K562 (cell line): ENCODE data around the gene MAPKAPK2. TPM values are rescaled to one million over a fixed set of nuclear protein-coding genes. Genes with fewer than 3 reads are reported as not detected.

Experiments
- BACH1 ChIP-seq: fragments of 200-800 bp; sonication (Bioruptor generic); IDR thresholded peaks from 2 replicates; pipeline ENCODE4 v1.6.1; 2016; ENCODE audit warnings: missing genetic modification characterization, missing compliant biosample characterization
- CEBPG ChIP-seq, 3 experiments: fragments of 200-800 bp in 1 of 3; sonication (Bioruptor generic) in 1 of 3; sonication (generic) in 1 of 3; formaldehyde crosslinking in 1 of 3; IDR thresholded peaks in 2 of 3; conservative IDR thresholded peaks in 1 of 3; 2 replicates each; pipeline versions ENCODE4 v1.6.1 to v1.8.0; 2016 to 2022; ENCODE audit warnings: missing compliant biosample characterization in 2 of 3, missing genetic modification characterization in 2 of 3, mild to moderate bottlenecking in 1 of 3, missing genetic modification reagents in 1 of 3
- DMBX1 ChIP-seq: fragments of 250-450 bp; sonication (Bioruptor Pico); IDR thresholded peaks from 2 replicates; pipeline ENCODE4 v1.8.0; 2022; ENCODE audit warnings: inconsistent platforms, mild to moderate bottlenecking, moderate library complexity, borderline replicate concordance
- ELF1 ChIP-seq: fragments of 200-800 bp; sonication (Bioruptor generic); IDR thresholded peaks from 2 replicates; pipeline ENCODE4 v1.6.1; 2016; ENCODE audit warnings: missing genetic modification characterization, missing compliant biosample characterization
- FIP1L1 ChIP-seq: fragments of 200-400 bp; formaldehyde crosslinking; IDR thresholded peaks from 2 replicates; pipeline ENCODE4 v1.6.1; 2018; ENCODE audit warnings: mild to moderate bottlenecking, low read depth, low read length; ENCODE audit not compliant: poor library complexity, severe bottlenecking
- FOS ChIP-seq: IDR thresholded peaks from 3 replicates; pipeline ENCODE4 v1.6.1; 2011; ENCODE audit not compliant: insufficient read length; ENCODE audit errors: extremely low read depth
- KAT7 ChIP-seq: sonication (generic); formaldehyde crosslinking; IDR thresholded peaks from 2 replicates; pipeline ENCODE4 v1.8.0; 2022; ENCODE audit warnings: missing genetic modification reagents, mild to moderate bottlenecking, borderline replicate concordance
- KDM1A ChIP-seq, 2 experiments: fragments of 450-650 bp; IDR thresholded peaks; 2 replicates each; pipeline ENCODE4 v1.6.1; 2016; ENCODE audit warnings: mild to moderate bottlenecking in 2 of 2
- MAFK ChIP-seq: IDR thresholded peaks from 2 replicates; pipeline ENCODE4 v1.6.1; 2011; ENCODE audit warnings: low read length, improper control_type of control experiment
- NR1H2 ChIP-seq: sonication (generic); formaldehyde crosslinking; IDR thresholded peaks from 2 replicates; pipeline ENCODE4 v1.4.0; 2020; ENCODE audit warnings: mild to moderate bottlenecking, missing genetic modification reagents
- NR2C2 ChIP-seq, 2 experiments: fragments of 200-800 bp in 1 of 2; sonication (Bioruptor generic) in 1 of 2; sonication (generic) in 1 of 2; formaldehyde crosslinking in 1 of 2; IDR thresholded peaks; 2 replicates each; pipeline versions ENCODE4 v1.6.1 to v1.8.0; 2016 to 2022; ENCODE audit warnings: mild to moderate bottlenecking in 1 of 2, missing compliant biosample characterization in 1 of 2, missing genetic modification characterization in 1 of 2, missing genetic modification reagents in 1 of 2
- SAFB ChIP-seq: fragments of 200-400 bp; formaldehyde crosslinking; IDR thresholded peaks from 2 replicates; pipeline ENCODE4 v1.6.1; 2017; ENCODE audit warnings: low read depth, low read length, borderline replicate concordance
- TRIM24 ChIP-seq, 2 experiments: fragments of 450-650 bp; IDR thresholded peaks; 2 replicates each; pipeline ENCODE4 v1.6.1; 2016
- ZNF174 ChIP-seq: fragments of 250-450 bp; sonication (Bioruptor Pico); IDR thresholded peaks from 2 replicates; pipeline ENCODE4 v1.4.0; 2020; ENCODE audit warnings: mild to moderate bottlenecking
- ZNF239 ChIP-seq: fragments of 250-450 bp; sonication (Bioruptor Pico); IDR thresholded peaks from 2 replicates; pipeline ENCODE4 v1.4.0; 2020; ENCODE audit warnings: mild to moderate bottlenecking
- polyA plus RNA-seq, 8 experiments: library from polyadenylated mRNA; depleted of rRNA in 4 of 8; stranded (reverse) in 5 of 8; unstranded in 3 of 8; fragments of >200 nt; fragmentation: Nextera tagmentation in 2 of 8; fragmentation: Illumina TruSeq in 1 of 8; extraction: Ambion mirVana in 2 of 8; extraction: Trizol in 1 of 8; gene quantifications; 2 replicates each; pipeline versions ENCODE4 v1.2.1 to v1.2.3, GENCODE V29; 2011 to 2014; ENCODE audit warnings: inconsistent platforms in 1 of 8, missing spikeins in 1 of 8
- total RNA-seq, 7 experiments: library from RNA; depleted of rRNA in 6 of 7; stranded (reverse); fragments of >200 nt in 6 of 7; fragmentation: Illumina TruSeq in 2 of 7; extraction: Trizol in 2 of 7; gene quantifications; 2 replicates each; pipeline versions ENCODE4 v1.2.1 to v1.2.3, GENCODE V29; 2011 to 2021; ENCODE audit warnings: low replicate concordance in 1 of 7
- TF ChIP-seq, protein P1 (sequence below): fragments of 250-450 bp; sonication (Bioruptor Pico); IDR thresholded peaks from 2 replicates; pipeline ENCODE4 v1.4.0; 2020; ENCODE audit warnings: mild to moderate bottlenecking
- TF ChIP-seq, protein P2 (sequence below): sonication (generic); formaldehyde crosslinking; IDR thresholded peaks from 2 replicates; pipeline ENCODE4 v1.8.0; 2022; ENCODE audit warnings: mild to moderate bottlenecking, missing genetic modification reagents

MAPKAPK2 gene
- total and polyA plus RNA-seq, 9 of the 15 experiments (the other 6 are each of a cell fraction or from before 2014, with no cell fraction given): 0.63 to 94.2 (median 52.1) TPM

DNA sequence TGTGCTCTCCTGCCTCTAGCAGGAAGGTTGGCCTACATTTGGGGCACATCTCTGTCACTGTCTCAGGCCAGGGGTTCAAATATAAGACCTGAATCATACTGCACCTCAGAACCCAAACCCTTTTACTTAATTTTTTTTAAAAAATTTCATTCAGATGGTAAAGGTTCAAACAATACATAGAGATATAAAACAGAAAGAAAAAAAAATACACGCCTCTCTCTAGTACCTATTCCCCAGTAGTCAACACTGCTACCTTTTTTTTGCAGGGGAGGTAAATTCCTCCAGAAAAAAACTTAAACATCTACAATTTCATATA is 32.9 kb downstream of the MAPKAPK2 start (continued):
- TF ChIP-seq CEBPG (CRISPR knock-in tag; IDR thresholded peaks at IDR 0.05): no peak
- peak in 1 of 2 experiments; percentile 12; a peak in 1 of 4 replicates for TF ChIP-seq CEBPG (tag; conservative IDR thresholded peaks at IDR 0.05 in 1 of 2, IDR thresholded peaks at IDR 0.05 in 1 of 2)
- TF ChIP-seq ZNF174 (CRISPR knock-in tag): 0 out of 2 replicates have a peak, but pooled peaks have one; percentile 18
- TF ChIP-seq DMBX1 (CRISPR knock-in tag): no peak
- TF ChIP-seq ZNF239 (CRISPR knock-in tag): no peak
- no peak for TF ChIP-seq ELF1
- no peak for TF ChIP-seq TRIM24 (IDR thresholded peaks at IDR 0.05)
- no peak for TF ChIP-seq NR1H2 (CRISPR knock-in tag)
- TF ChIP-seq MAFK: no peak
- no peak for TF ChIP-seq NR2C2 (CRISPR knock-in tag; IDR thresholded peaks at IDR 0.05)
- TF ChIP-seq NR2C2 (tag; IDR thresholded peaks at IDR 0.05): peak; percentile 92
- no peak for TF ChIP-seq SAFB
- TF ChIP-seq, protein P1, sequence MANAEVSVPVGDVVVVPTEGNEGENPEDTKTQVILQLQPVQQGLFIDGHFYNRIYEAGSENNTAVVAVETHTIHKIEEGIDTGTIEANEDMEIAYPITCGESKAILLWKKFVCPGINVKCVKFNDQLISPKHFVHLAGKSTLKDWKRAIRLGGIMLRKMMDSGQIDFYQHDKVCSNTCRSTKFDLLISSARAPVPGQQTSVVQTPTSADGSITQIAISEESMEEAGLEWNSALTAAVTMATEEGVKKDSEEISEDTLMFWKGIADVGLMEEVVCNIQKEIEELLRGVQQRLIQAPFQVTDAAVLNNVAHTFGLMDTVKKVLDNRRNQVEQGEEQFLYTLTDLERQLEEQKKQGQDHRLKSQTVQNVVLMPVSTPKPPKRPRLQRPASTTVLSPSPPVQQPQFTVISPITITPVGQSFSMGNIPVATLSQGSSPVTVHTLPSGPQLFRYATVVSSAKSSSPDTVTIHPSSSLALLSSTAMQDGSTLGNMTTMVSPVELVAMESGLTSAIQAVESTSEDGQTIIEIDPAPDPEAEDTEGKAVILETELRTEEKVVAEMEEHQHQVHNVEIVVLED (CRISPR knock-in tag): no peak
- TF ChIP-seq KDM1A (IDR thresholded peaks at IDR 0.05): no peak
- TF ChIP-seq KAT7: no peak
- no peak for TF ChIP-seq FOS
- TF ChIP-seq, protein P2, sequence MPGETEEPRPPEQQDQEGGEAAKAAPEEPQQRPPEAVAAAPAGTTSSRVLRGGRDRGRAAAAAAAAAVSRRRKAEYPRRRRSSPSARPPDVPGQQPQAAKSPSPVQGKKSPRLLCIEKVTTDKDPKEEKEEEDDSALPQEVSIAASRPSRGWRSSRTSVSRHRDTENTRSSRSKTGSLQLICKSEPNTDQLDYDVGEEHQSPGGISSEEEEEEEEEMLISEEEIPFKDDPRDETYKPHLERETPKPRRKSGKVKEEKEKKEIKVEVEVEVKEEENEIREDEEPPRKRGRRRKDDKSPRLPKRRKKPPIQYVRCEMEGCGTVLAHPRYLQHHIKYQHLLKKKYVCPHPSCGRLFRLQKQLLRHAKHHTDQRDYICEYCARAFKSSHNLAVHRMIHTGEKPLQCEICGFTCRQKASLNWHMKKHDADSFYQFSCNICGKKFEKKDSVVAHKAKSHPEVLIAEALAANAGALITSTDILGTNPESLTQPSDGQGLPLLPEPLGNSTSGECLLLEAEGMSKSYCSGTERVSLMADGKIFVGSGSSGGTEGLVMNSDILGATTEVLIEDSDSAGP: no peak
- TF ChIP-seq FIP1L1: no peak
- peak; percentile 67; the same call in 1 of the 2 replicates for TF ChIP-seq BACH1
